Neural cell (in vitro differentiated cells): ENCODE data around the gene KIT. TPM values are rescaled to one million over a fixed set of nuclear protein-coding genes. Genes with fewer than 3 reads are reported as not detected.

Source experiments
- H2AFZ ChIP-seq: fragments of 200-600, 300-800 bp; sonication (generic), shearing (Covaris generic); 2 replicates; pipeline ENCODE4 v1.6.0; 2014; ENCODE audit warnings: low read depth, mild to moderate bottlenecking, antibody characterized with exemption, low read length, moderate library complexity
- H3F3A ChIP-seq: fragments of 200-600 bp; shearing (Covaris generic); 2 replicates; pipeline ENCODE4 v1.6.1; 2016; ENCODE audit warnings: mild to moderate bottlenecking, moderate library complexity, mixed read lengths, antibody characterized with exemption, low read length; ENCODE audit not compliant: insufficient read depth, poor library complexity, severe bottlenecking
- H3K27ac ChIP-seq: fragments of 200-600, 300-800 bp; sonication (generic), shearing (Covaris generic); 2 replicates; pipeline ENCODE4 v1.5.1; 2014; ENCODE audit warnings: mild to moderate bottlenecking, low read length, moderate library complexity
- H3K27me3 ChIP-seq: fragments of 300-800, 200-600 bp; sonication (generic), shearing (Covaris generic); 2 replicates; pipeline ENCODE4 v1.6.0; 2014; ENCODE audit warnings: mild to moderate bottlenecking, low read depth, low read length, moderate library complexity; ENCODE audit not compliant: insufficient read depth
- H3K36me3 ChIP-seq: fragments of 300-800, 200-600 bp; sonication (generic), shearing (Covaris generic); 2 replicates; pipeline ENCODE4 v1.5.1; 2014; ENCODE audit warnings: mild to moderate bottlenecking, antibody characterized with exemption, low read length, moderate library complexity; ENCODE audit not compliant: insufficient read depth
- H3K4me2 ChIP-seq: fragments of 300-800, 200-600 bp; sonication (generic), shearing (Covaris generic); 2 replicates; pipeline ENCODE4 v1.6.0; 2014; ENCODE audit warnings: mild to moderate bottlenecking, low read length
- H3K4me3 ChIP-seq: fragments of 300-800, 200-600 bp; sonication (generic), shearing (Covaris generic); 2 replicates; pipeline ENCODE4 v1.5.1; 2014; ENCODE audit warnings: mild to moderate bottlenecking, low read length, moderate library complexity
- H3K79me2 ChIP-seq: fragments of 200-600 bp; shearing (Covaris generic); replicated peaks from 2 replicates; pipeline ENCODE4 v1.6.0; 2014; ENCODE audit warnings: mild to moderate bottlenecking, low read length, moderate library complexity; ENCODE audit not compliant: insufficient read depth
- H3K9ac ChIP-seq: fragments of 300-800, 200-600 bp; sonication (generic), shearing (Covaris generic); 2 replicates; pipeline ENCODE4 v1.6.1; 2016; ENCODE audit warnings: mild to moderate bottlenecking, low read length, mixed read lengths
- H3K9me2 ChIP-seq: fragments of 200-600 bp; shearing (Covaris generic); 2 replicates; pipeline ENCODE4 v1.6.1; 2016; ENCODE audit warnings: mild to moderate bottlenecking, low read length, mixed read lengths; ENCODE audit not compliant: insufficient read depth
- H3K9me3 ChIP-seq: fragments of 200-600, 300-800 bp; sonication (generic), shearing (Covaris generic); 2 replicates; pipeline ENCODE4 v1.6.1; 2016; ENCODE audit warnings: mild to moderate bottlenecking, mixed run types, low read length, moderate library complexity, mixed read lengths
- H4K20me1 ChIP-seq: fragments of 200-600 bp; shearing (Covaris generic); 2 replicates; pipeline ENCODE4 v1.6.1; 2016; ENCODE audit warnings: mild to moderate bottlenecking, mixed run types; ENCODE audit not compliant: insufficient read depth
- EP300 ChIP-seq: fragments of 450-650 bp; conservative IDR thresholded peaks from 2 replicates; pipeline ENCODE4 v1.6.1; 2014; ENCODE audit warnings: antibody characterized with exemption, mild to moderate bottlenecking, moderate library complexity; ENCODE audit not compliant: poor library complexity, severe bottlenecking
- EZH2 ChIP-seq: fragments of 200-600, 300-800 bp; shearing (Covaris generic), sonication (generic); IDR thresholded peaks from 2 replicates; pipeline ENCODE4 v1.6.1; 2014; ENCODE audit warnings: antibody characterized with exemption, low read length, borderline replicate concordance, mild to moderate bottlenecking; ENCODE audit not compliant: insufficient read depth, poor library complexity, severe bottlenecking
- MXI1 ChIP-seq: fragments of 450-650 bp; conservative IDR thresholded peaks from 2 replicates; pipeline ENCODE4 v1.6.1; 2014; ENCODE audit warnings: antibody characterized with exemption, mild to moderate bottlenecking; ENCODE audit not compliant: poor library complexity, severe bottlenecking
- POLR2AphosphoS5 ChIP-seq: IDR thresholded peaks from 2 replicates; pipeline ENCODE4 v1.6.1; 2012
- RAD21 ChIP-seq: fragments of 450-650 bp; conservative IDR thresholded peaks from 2 replicates; pipeline ENCODE4 v1.6.1; 2014; ENCODE audit warnings: antibody characterized with exemption, mild to moderate bottlenecking, moderate library complexity
- SMC3 ChIP-seq: fragments of 450-650 bp; conservative IDR thresholded peaks from 2 replicates; pipeline ENCODE4 v1.6.1; 2014; ENCODE audit warnings: antibody characterized with exemption, mild to moderate bottlenecking, moderate library complexity; ENCODE audit not compliant: poor library complexity
- TAF1 ChIP-seq: IDR thresholded peaks from 2 replicates; pipeline ENCODE4 v1.6.1; 2012; ENCODE audit warnings: low read depth
- polyA plus RNA-seq: library from polyadenylated mRNA; depleted of rRNA; stranded (reverse); fragments of >200 nt; gene quantifications from 2 replicates; pipeline ENCODE4 v1.2.3, GENCODE V29; 2014
- TF ChIP-seq, protein P1 (sequence below): fragments of 450-650 bp; IDR thresholded peaks from 2 replicates; pipeline ENCODE4 v1.5.1; 2014; ENCODE audit warnings: antibody characterized with exemption, mild to moderate bottlenecking, moderate library complexity; ENCODE audit not compliant: poor library complexity, severe bottlenecking
- TF ChIP-seq, protein P2 (sequence below): IDR thresholded peaks from 2 replicates; pipeline ENCODE4 v1.6.1; 2012; ENCODE audit warnings: borderline replicate concordance

The KIT gene
- polyA plus RNA-seq, 1 donor from 2014 or later = 0.95 TPM

- no peaks in the 10 kb centered on the region for H3K9me3 ChIP-seq
- no peak overlapping the region for H3K27ac ChIP-seq
- H3K79me2 ChIP-seq = no peaks in the 10 kb centered on the region
- no peaks in the 10 kb centered on the region for H3F3A ChIP-seq
- no peak overlapping the region for H3K9ac ChIP-seq
- no peak overlapping the region for H3K4me2 ChIP-seq
- H4K20me1 ChIP-seq = no peaks in the 10 kb centered on the region
- TF ChIP-seq TAF1 = no peak
- TF ChIP-seq EZH2 = no peak
- TF ChIP-seq POLR2AphosphoS5 = no peak
- no peaks in the 10 kb centered on the region for H3K27me3 ChIP-seq
- H3K36me3 ChIP-seq = no peaks in the 10 kb centered on the region
- no peaks in the 10 kb centered on the region for H3K9me2 ChIP-seq
- H3K4me3 ChIP-seq = no peak overlapping the region
- no peak overlapping the region for H2AFZ ChIP-seq
These were observed 10.7 kb upstream of the KIT start for GRCh38 chr4:54647070-54647469.

DNA sequence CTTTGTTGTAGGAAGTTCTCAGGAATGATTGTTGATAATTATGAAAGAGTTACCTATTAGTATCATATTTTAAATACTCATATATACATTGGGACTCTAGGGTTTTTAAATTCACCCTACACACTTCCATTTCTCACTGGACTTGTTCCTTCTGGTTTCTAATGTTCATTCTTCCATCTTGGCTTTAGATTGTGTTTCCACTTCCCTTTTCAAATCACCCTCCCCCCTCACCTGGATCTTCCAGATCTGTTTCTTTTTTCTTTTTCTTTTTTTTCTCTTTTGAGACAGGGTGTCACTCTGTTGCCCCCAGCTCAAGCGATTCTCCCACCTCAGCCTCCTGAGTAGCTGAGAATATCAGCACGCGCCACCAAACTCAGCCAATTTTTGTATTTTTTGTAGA, 6.7 kb upstream of the KIT start:
- Histone ChIP-seq H3F3A (no peaks in the 10 kb centered on the region), H3K36me3 (no peaks in the 10 kb centered on the region), H3K9me2 (no peaks in the 10 kb centered on the region), H3K4me3 (no peak overlapping the region), H3K4me2 (no peak overlapping the region), H3K27ac (no peak overlapping the region), H3K27me3 (no peaks in the 10 kb centered on the region), H3K9ac (no peak overlapping the region), H2AFZ (no peak overlapping the region), H4K20me1 (no peaks in the 10 kb centered on the region), H3K9me3 (no peaks in the 10 kb centered on the region), H3K79me2 (no peaks in the 10 kb centered on the region)
- TF ChIP-seq POLR2AphosphoS5 (no peak), TAF1 (no peak), RAD21 (no peak), SMC3 (no peak), EP300 (no peak), EZH2 (no peak), MXI1 (no peak)
- TF ChIP-seq, protein P1, sequence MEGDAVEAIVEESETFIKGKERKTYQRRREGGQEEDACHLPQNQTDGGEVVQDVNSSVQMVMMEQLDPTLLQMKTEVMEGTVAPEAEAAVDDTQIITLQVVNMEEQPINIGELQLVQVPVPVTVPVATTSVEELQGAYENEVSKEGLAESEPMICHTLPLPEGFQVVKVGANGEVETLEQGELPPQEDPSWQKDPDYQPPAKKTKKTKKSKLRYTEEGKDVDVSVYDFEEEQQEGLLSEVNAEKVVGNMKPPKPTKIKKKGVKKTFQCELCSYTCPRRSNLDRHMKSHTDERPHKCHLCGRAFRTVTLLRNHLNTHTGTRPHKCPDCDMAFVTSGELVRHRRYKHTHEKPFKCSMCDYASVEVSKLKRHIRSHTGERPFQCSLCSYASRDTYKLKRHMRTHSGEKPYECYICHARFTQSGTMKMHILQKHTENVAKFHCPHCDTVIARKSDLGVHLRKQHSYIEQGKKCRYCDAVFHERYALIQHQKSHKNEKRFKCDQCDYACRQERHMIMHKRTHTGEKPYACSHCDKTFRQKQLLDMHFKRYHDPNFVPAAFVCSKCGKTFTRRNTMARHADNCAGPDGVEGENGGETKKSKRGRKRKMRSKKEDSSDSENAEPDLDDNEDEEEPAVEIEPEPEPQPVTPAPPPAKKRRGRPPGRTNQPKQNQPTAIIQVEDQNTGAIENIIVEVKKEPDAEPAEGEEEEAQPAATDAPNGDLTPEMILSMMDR = no peak
- TF ChIP-seq, protein P2, sequence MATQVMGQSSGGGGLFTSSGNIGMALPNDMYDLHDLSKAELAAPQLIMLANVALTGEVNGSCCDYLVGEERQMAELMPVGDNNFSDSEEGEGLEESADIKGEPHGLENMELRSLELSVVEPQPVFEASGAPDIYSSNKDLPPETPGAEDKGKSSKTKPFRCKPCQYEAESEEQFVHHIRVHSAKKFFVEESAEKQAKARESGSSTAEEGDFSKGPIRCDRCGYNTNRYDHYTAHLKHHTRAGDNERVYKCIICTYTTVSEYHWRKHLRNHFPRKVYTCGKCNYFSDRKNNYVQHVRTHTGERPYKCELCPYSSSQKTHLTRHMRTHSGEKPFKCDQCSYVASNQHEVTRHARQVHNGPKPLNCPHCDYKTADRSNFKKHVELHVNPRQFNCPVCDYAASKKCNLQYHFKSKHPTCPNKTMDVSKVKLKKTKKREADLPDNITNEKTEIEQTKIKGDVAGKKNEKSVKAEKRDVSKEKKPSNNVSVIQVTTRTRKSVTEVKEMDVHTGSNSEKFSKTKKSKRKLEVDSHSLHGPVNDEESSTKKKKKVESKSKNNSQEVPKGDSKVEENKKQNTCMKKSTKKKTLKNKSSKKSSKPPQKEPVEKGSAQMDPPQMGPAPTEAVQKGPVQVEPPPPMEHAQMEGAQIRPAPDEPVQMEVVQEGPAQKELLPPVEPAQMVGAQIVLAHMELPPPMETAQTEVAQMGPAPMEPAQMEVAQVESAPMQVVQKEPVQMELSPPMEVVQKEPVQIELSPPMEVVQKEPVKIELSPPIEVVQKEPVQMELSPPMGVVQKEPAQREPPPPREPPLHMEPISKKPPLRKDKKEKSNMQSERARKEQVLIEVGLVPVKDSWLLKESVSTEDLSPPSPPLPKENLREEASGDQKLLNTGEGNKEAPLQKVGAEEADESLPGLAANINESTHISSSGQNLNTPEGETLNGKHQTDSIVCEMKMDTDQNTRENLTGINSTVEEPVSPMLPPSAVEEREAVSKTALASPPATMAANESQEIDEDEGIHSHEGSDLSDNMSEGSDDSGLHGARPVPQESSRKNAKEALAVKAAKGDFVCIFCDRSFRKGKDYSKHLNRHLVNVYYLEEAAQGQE = no peak

DNA sequence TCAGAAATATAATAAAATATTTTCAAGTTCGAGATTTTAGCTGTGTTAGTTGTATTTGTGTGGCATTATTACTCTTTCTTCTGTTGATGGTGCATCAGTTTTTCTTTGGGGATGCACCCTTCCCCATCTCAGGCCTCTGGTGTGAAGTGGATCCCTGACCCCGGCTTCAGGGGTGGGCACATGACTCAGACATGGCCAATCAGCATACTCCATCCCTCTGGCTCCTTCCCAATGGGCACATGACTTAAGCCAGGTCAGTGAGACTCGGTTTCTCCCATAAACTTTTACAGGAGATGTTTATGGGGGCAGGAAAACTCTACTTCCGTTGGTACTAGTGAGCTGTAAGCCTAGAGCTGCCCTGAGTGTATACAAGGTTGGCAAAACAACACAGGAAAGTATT, 3.0 kb upstream of the KIT start:
- H3K27me3 ChIP-seq = peaks cover 36% of the 10 kb centered on the region

More for the DNA sequence above, 3.0 kb upstream of the KIT start:
- Histone ChIP-seq H4K20me1 (no peaks in the 10 kb centered on the region), H3K9me3 (no peaks in the 10 kb centered on the region), H2AFZ (no peak overlapping the region), H3K4me3 (no peak overlapping the region), H3K27ac (no peak overlapping the region), H3K9me2 (no peaks in the 10 kb centered on the region), H3K79me2 (no peaks in the 10 kb centered on the region), H3K9ac (no peak overlapping the region), H3K36me3 (no peaks in the 10 kb centered on the region), H3F3A (no peaks in the 10 kb centered on the region), H3K4me2 (no peak overlapping the region)
- no peak for TF ChIP-seq POLR2AphosphoS5
- TF ChIP-seq, protein P2 = no peak
- TF ChIP-seq SMC3 = no peak
- TF ChIP-seq RAD21 = no peak
- no peak for TF ChIP-seq MXI1
- no peak for TF ChIP-seq TAF1
